COR-L47 (cell line): Measurements from ENCODE around the gene DNAJB8.

Experiments used
- DNase-seq: peaks from one replicate; lab custom pipeline; 2025; lab: John Stamatoyannopoulos, UW

DNAJB8 gene

DNA sequence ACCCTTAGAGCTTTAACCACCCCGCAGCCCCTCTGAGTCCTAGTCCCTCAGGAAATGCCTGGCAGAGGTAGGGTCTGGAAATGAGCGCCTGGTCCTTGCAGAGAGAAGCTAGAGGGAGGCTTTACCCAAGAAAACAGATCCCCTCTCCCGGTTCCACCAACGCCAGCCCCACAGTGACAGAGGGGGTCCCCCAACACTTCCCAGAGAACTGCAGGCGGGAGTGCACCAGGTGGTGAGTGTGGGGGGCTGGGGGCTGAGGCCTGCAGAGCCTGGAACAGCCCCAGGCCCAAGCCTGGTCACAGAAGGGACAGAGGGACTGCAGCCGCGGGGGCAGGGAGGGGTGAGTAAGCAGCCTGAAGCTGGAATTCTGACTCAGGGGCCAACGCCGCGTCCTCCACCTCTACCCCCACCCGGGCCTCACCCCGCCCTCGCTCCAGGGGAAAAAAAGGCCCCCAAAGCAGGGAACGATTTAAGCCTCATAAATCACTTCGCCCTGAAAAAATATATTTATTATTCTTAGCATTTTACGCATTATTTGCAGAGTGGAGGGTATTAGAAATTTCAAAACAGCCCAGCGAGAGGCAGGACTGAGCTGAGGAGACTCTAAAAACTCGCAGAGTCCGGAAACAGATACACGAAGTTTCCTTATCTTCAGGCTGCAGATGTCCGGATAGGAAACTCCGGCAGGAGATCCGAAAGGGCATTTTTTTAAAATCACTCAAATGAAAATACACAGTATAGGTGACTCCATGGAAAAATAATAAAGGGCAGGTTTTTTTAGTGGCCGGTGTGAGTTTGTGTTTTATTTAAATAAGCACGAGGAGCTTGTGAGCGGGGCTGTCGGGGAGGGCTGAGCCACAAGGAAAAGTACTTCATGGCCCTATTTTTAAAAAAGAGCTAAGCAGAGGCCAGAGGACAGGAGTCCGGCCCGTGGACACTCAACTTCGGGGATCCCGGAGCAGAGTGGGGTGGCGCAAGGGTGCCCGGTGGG is 16.3 kb upstream of the DNAJB8 start:
- no peak for DNase-seq

DNA sequence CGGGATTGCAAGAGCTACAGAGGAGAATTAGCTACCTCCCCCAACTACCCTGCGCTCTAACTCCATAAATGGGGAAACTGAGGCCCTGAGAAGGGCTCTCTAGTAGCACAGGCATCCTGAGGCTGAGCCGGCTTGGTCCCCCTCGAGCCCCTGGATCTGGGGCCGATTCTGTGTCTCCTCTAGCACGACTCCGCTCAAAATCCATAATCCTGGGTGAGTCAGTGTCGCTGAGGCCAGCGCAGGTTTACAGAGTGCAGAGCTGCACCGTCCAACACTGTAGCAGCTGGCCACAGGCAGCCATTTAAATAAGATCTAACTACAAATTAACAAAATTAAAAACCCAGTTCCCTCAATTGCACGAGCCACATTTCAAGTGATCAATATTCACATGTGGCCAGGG is 15.5 kb upstream of the DNAJB8 start:
- DNase-seq, result no peak

DNA sequence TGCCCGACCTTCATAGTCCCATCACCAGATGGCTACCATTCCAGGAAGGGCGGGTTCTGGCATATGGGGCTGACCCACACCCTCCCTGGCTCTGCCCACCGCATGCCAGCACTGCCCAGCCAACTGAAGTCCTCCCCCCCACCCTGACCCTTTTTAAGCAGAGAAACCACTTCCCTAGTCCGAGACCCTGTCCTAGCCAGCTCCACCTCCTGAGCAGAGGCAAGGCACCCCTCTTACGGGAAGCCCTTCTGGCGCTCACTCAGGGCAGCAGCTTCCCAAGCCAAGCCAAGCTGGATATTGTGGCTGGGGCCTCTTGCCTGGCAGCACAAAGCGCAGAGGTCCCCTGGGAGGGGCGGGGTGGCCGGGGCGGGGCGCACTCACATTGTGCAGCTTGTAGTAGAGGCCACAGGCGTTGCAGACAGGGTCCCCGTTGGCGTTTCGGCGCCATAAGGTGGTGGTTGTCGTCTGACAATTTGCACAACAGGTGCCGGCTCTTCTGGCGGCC is 14.8 kb upstream of the DNAJB8 start:
- no peak for DNase-seq

DNA sequence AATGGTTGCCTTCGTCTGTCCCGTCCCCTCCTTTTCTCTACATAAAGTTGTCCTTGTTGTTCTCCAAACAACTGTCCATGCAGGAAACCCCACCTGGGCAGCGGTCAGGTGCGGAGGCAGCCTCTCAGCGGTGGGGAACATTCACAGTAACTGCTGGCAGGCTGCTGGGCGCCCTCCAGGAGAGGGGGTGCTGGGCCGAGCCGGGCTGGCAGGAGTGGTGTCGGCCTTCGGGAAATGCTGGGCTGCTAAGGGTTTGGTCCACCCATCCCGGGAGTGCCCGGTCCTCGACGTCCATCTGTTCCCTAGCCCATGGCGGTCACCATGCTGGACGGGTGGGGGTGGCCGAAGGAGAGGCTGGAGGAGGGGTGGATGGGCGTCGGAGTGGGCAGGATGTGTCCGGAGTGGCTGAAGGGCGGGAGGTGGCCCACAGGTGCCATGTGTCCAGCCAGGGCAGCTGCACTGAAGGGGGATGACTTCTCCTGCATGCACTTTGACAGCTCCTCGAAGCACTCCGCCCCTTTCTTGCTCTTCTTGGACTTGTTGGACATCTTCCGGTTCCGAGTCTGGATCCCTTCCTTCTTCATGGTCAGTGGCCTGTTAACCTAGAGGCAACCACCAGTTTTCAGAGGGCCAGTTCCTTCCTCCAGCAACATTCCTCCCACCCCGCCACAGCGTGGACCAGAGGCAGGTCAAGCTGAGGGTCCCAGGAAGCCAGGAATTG is 14.2 kb upstream of the DNAJB8 start:
- DNase-seq, result no peak

DNA sequence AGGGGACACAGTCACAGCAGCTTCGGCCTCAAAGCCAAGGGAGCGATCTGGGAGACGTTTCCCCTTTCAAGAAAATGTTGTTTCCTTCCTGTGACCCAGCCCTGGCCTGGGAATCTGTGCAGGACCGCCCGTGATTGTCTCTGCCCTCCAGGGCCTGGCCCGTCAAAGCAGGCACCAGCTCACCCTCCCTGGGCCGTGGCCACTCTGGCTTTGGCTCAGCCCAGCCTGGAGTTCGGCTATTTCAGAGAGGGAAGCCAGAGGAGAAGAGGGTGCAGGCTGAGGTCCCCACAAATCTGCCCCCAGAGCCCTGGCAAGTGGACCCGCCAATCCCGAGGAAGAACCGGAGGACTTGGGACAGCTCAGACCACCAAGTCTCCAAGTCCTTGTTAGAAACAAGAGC is 13.6 kb upstream of the DNAJB8 start:
- DNase-seq, result no peak

DNA sequence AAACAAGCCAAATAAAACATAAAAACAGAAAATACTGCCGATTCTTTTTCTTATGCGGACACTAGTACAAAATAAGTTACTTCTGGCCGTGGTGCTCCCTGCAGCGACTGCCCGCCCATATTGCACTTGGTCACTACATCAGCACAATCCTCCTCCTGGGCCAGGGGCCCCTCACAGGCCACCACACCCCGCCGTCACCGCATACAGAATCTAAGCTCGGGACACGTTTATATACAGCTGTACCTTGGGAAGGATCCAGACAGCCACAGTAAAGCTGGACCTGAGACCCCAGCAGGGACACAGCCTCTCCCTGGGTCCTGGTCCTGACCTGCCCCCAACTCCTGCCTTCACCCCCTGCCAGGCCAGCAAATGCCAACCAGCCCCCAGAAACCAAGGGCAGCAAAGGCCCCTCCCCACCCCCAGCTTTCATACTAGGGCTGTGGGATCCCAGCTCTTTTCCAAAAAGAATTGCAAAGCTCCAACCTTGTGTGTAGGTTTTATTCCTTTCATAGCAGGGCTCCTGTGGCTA is 12.9 kb upstream of the DNAJB8 start:
- DNase-seq, result no peak

DNA sequence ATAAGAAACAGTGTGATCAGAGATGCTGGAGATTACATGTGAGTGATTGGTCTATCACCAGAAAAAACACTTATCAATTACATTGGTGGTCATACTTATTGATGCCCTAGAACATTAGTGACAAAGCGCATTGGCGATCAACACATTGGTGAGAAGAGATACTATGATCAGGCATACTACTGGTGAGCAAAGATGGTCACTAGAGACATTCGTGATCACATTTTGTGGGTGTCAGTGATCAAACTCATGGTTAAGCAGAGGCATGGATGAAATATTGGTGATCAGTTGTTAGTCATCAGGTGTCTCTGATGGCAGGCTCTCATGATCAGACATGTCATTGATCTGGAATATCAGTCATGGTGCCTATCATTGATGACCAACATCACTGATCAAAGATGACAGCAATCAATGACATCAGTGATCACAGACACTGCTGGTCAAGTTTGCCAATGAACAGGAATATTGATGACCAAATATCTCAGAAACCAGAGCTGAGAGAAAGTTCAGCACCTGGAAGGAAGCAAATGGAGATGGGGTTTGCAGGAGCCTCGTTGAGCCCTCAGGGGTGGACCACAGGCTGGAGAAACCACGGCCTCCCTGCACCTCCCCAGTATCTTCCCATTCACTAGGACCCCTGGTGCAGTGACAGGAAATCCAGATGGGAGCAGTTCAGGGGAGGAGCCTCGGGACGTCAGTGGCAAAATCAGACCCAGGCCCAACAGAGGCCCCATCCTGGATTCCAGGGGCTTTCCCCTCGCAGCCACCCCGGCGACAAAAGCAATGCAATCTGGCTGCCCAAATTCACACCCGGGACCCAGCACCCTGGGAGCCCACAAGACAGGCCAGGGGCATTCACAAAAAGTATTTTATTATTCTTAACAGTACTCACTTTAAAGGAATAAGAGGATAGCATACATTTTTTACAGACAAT is 12.2 kb upstream of the DNAJB8 start:
- no peak for DNase-seq

DNA sequence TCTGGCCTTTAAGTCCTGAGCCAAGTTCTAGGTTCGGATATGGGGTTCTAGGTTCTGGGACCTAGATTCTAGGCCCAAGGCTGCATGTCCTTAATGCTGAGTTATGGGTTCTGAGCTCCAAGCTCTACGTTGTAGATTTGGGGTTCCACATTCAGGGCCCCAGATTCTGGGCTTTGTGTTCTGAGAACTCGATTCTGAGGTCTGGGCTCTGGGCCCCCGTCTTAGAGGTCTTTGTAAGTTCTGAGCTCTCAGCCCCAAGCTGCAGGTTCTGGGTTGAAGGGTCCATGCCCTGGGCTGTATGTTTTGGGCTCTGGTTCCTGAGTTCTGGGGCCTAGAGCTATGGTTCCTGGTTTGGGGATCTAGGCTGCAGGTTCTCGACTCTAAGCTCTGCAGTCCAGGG is 10.0 kb upstream of the DNAJB8 start:
- DNase-seq, result no peak

DNA sequence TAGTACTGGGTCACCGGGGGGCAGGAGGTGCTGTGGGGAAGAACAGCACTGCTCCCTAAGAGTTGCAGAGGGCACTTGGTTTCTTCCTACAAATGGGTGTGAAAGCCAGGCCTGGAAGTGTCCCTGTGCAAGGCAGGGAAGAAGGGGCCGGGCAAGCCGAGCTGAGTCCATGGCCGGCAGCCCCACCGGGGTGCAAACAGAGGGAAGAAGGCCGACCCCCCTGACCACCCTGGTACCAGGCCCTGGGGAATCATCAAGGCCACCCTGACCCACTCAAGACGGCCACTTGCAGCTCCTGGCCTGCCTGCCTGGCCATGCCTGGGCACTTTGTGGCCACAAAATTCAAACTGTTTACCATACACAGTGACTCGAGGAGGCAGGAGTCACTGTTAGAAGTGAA is 8.7 kb upstream of the DNAJB8 start:
- DNase-seq, result no peak

DNA sequence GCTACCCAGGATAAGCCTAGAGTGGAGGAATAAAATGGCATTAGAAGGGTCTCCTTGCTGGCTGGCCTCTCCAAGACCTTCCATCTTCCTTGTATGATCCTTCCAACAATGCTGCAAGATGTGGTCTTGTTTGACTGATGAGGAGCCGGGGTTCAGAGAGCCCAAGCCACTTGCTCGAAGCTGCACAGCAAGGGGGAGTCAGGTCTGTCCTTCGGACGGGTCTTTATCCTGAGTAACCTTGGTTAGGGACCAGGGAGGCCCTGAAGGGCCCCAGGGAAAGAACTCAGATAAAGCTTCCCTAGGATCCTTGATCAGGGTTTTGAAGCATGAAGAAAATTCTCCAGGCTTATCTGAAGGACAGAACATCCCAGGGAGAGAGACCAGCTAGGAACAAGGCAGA is 7.0 kb upstream of the DNAJB8 start:
- no peak for DNase-seq

DNA sequence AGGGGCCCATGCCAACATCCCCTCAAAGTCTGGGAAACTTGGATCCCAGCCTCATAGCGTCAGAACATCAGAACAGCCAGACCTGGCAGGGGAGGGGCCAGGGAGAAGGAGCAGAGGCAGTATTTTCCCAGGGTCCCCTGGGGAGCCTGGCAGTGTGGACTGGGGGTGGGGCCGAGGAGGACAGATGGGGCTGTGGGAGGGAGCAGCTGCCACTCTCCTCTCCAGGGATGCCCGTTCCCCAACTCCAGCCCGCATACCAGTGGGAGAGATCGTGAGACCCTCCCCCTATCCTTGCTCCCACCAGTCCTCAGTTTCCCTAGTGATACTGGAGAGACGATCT is 6.5 kb upstream of the DNAJB8 start:
- DNase-seq, result peak; percentile 25

DNA sequence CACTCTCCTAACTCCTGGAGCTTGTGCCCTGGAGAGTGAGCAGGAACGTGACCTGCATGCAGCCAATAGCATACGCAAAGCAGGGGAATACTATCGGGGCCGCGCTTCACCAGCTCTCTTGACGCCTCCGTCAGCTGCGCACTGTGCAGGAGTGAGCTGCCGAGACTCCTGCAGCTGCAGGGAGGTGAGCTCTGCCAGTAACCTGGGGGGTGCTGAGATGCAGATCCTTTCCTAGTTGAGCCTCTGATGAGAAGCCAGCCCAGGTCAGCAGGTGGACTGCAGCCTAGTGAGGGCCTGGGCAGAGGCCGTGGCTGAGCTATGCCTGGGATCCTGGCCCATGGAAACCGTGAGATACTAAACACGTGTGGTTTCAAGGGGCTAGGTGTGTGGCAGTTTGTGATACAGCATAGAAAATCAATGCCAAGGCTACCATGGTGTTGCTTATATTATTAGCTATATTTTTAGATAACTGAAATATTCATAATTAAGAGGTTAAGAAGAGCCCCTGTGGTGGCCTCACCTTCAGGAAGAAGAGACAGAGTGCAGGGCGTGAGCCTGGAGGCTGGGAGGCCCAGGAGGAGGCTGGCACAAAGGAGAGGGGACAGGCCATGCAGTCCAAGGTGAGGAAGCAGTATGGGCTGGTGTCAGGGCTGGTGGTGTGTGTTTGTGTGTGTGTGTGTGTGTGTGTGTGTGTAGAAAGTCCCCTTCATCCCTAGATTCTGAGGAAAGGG is 5.9 kb upstream of the DNAJB8 start:
- no peak for DNase-seq

DNA sequence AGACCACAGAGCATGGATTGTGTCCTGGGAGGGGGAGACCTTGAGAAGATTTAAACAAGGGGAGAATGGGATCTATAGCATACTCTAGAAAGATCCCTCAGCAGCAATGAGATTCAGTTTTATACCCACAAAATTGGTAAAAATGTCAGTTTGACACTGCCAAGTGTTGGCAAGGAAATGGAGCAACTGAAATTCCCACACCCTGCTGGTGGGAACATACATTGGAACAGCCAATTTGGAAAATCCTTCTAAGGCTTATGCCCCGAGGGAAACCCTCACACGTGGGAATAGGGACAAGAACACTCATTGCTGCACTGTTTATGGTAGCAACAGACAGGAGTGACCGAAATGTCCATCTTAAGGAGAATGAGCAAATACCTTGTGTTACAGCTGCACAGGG is 5.0 kb upstream of the DNAJB8 start:
- no peak for DNase-seq

DNA sequence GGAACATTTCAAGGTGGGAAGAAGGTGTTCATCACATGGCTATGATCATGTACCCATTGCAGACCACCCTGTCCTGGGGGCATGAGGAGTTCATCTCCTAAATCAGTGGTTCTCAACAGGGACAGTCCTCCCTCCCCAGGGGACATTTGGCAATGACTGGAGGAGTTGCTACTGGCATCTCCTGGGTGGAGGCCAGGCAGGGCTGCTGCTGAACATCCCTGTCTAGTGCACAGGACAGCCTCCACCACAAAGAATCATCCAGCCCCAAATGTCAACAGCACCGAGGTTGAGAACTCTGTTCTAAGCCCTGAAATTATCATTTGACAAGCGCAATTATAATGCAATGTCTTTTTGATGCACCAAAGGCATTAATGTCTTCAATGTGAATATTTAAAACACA is 4.4 kb upstream of the DNAJB8 start:
- no peak for DNase-seq

DNA sequence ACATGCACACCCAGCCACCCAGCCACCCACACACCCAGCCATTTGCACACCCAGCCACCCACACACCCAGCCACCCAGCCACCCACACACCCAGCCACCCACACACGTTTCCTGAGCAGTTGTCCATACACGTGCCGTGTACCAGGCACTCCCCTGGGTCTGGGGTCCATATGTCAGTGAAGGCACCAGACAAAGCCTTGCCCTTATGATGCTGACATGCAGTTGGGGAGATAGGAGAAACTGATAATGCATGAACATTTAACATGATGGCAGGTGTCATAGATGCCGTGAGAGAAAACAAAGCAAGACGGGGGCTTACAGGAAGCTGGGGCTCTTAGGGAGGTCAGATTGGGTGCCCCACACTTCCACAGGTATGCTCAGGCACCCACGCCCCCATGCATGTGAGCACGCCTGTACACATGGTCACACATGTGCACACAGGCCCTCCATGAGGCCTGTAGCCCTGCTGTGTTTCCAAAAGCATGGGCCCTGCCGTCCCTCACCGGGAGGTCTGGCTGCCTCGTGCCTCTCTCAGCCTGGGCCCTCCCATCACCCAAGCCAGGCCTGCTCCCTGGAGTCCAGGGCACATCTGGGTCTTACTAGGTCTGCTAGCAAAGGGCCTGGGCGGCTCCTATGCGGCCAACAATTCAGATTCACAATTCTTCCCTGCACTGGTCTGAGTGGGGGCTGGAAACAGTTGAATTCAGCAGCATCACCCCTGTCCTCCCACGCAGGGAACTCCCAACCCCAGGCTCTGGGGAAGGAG is 3.6 kb upstream of the DNAJB8 start:
- no peak for DNase-seq

DNA sequence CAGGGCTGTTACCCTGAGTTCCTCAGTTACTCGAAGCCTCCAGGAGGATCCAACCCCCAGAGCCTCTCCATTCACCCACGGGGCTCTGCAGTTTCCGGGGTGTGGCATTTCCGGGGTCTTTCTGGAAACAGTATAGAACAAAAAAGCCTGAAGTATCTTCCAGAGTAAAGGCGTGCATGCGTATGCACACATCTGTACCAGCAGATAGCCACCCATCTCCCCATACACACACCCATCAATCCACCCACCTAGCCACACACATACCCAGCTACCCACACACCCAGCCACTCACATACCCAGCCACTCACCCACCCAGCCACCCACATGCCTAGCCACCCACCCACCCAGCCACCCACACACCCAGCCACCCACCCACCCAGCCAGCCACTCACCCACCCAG is 2.9 kb upstream of the DNAJB8 start:
- no peak for DNase-seq

DNA sequence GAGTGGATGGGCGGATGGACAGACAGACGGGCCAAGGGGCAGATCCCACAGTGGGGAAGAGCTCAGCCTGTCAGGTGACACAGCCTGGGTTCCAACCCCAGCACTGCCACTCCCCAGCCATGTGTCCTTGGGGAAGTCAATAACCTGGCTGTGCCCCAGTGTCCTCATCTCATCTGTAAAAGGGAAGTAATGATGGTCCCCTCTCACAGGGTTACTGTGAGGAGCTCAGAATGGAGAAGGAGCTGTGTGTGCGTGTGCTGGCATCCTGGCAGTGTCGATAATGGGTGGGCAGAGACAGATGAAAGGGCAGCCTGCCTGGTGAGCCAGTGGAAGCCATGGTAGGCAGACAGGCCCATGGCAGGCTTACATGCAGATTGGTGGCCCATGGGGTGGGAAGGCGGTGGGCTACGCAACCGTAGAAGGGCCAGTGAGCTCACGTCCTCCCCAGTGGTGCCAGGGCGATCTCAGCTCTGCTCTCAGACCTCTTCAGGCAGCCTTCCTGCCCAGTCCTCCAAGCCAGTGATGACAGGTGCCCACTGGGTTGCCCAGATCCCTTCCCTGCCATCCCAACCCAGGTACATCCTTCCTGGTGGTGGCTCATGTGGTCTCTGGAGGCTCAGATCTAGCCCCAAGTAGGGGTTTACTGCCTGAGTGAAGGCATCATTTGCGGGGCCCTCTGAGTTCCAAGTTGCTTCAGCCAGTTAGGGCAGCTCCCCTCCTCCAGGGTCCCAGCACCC is 2.3 kb upstream of the DNAJB8 start:
- DNase-seq, result no peak

DNA sequence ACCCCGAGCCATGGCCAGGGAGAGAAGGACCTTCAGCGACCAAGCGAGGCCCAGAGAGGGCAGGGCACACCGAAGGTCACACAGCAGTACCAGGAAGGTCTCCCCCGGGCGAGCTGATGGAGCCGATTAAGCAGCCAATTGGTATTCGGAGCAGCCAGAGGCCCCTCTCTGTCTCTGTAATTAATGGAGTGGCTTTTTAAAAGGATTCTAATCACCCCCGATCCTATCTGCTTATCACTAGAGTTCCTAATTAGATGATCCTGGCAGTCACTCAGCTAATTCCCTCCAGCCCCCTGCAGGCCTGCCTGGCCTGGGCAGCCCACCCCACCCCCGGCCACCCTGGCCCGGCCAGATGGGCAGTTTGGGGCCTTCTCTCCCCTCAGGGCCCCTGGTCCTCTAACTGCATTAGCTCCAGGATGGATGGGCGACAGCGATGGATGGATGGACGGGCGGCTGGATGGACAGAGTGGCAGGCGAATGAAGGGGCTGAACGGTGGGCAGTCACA is 1.6 kb upstream of the DNAJB8 start:
- no peak for DNase-seq

DNA sequence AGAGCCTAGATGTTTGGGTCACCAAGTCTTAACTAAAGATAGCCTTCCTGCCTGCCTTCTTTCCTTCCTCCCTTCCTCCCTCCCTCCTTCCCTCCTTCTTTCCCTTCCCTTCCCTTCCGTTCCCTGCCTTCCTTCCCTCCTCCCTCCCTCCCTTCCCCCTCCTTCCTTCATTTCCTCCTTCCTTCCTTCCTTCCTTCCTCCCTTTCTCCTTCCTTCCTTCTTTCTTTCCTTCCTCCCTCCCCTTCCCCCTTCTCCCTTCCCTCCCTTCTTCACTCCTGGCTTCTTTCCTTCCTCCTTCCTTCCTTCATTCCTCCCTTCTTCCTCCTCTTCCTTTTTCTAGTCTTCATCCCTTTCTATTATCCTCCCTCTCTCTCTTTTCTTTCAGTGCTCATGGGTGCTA is 2.0 kb downstream of the DNAJB8 start:
- no peak for DNase-seq

DNA sequence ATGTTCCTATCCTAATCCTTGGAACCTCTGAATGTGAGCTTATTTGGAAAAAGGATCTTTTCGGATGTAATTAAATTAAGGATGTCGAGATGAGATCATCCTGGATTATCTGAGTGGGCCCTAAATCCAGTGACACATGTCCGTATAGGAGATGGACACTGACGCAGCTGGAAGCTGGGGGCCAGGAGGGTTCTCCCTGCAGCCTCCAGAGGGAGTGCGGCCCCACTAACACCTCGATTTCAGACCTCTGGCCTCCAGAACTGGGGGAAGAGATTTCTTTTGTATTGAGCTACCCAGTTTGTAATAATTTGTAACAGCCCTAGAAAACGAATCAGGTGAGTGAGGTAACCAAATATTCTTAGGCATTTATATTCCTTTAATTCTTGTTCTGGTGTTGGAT is 2.5 kb downstream of the DNAJB8 start:
- DNase-seq, result no peak
